ENCODE data around the gene SRPK2. TPM values are rescaled to one million over a fixed set of nuclear protein-coding genes. Genes with fewer than 3 reads are reported as not detected.

Gene SRPK2
- polyA plus RNA-seq, 1 of the 3 experiments (the other 2 are of a cell fraction): 15.4 TPM

DNA sequence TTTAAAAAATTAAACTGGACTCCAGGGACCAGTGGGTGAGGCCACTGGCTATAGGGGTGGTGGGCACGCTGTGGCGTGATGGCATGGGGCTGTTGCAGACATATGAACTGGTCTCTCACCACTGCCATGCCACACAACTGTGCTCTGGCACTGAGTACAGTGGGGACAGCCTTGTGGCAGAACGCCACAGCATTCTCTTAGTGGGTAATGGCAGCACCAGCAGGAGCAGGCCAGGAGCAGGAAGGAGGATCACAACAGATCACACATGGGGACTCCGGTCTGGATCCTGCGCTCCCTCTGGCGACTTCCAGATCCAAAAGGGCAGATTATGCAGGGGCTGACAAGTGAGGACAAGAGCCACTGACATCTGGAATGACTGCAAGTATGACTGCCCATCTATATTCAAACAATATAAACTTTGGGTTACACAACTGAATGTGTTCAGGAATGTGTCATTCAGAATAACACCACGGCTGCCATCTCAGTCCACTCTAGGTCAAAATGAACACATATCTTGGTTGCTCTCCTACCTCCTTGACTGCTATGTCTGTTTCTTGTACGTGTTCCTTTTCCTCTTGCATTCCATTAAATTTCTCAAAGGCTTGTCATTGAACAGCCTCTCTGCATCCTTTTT, 198.7 kb downstream of the SRPK2 start:
- Histone ChIP-seq H3K9me3 (no peaks in the 10 kb centered on the region), H3K4me3 (ENCODE audit: low read depth in 2 of 2, low read length in 1 of 2) (no peak overlapping the region), H3F3A (replicated peaks; ENCODE audit: insufficient read depth) (no peaks in the 10 kb centered on the region), H4K20me1 (ENCODE audit: insufficient read depth) (peaks cover 11% of the 10 kb centered on the region; the same call in 1 of the 2 replicates), H3K9ac (no peak overlapping the region), H3K4me1 (ENCODE audit: control insufficient read depth in 1 of 2, insufficient read depth in 2 of 2, low read depth in 1 of 2, low read length in 1 of 2) (peaks cover 0 to 7% of the 10 kb centered on the region in 2 experiments; a peak in 1 of 4 replicates), H3K79me2 (ENCODE audit: insufficient read depth) (peaks cover 2% of the 10 kb centered on the region), H2AFZ (ENCODE audit: low read depth) (no peak overlapping the region), H3K27ac (ENCODE audit: low read depth in 2 of 2, low read length in 1 of 2) (no peak overlapping the region), H3K36me3 (replicated peaks in 1 of 2; ENCODE audit: control insufficient read depth in 1 of 2, insufficient read depth in 2 of 2, low read length in 1 of 2) (peaks cover 0 to 11% of the 10 kb centered on the region in 2 experiments), H3K9me2 (no peaks in the 10 kb centered on the region), H3K27me3 (ENCODE audit: insufficient read depth) (no peaks in the 10 kb centered on the region), H3K4me2 (no peak overlapping the region)
- 98% methylated on average over 8 of the region's 8 CpGs for WGBS (ENCODE audit: low lambda C conversion rate)
- TF ChIP-seq RFX5 (IDR thresholded peaks at IDR 0.05; ENCODE audit: low read length): no peak
- TF ChIP-seq FOXM1 (IDR thresholded peaks at IDR 0.05; ENCODE audit: low read depth): no peak
- no peak for TF ChIP-seq YY1 (IDR thresholded peaks at IDR 0.05; ENCODE audit: low read depth)
- TF ChIP-seq JUND (IDR thresholded peaks at IDR 0.05): no peak
- TF ChIP-seq, protein P1, sequence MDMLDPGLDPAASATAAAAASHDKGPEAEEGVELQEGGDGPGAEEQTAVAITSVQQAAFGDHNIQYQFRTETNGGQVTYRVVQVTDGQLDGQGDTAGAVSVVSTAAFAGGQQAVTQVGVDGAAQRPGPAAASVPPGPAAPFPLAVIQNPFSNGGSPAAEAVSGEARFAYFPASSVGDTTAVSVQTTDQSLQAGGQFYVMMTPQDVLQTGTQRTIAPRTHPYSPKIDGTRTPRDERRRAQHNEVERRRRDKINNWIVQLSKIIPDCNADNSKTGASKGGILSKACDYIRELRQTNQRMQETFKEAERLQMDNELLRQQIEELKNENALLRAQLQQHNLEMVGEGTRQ (IDR thresholded peaks at IDR 0.05; ENCODE audit: borderline replicate concordance, low read depth, low read length): no peak
- no peak for TF ChIP-seq GATA2 (CRISPR knock-in tag; IDR thresholded peaks at IDR 0.05)
- no peak for TF ChIP-seq SIN3A (IDR thresholded peaks at IDR 0.05; ENCODE audit: borderline replicate concordance, low read depth, low read length)
- no peak for TF ChIP-seq NRF1 (IDR thresholded peaks at IDR 0.05; ENCODE audit: low read depth, low read length)
- no peak for TF ChIP-seq EZH2phosphoT487 (IDR thresholded peaks at IDR 0.05; ENCODE audit: borderline replicate concordance, low read depth)
- TF ChIP-seq GABPA (IDR thresholded peaks at IDR 0.05; ENCODE audit: low read depth): no peak
- no peak for TF ChIP-seq REST (IDR thresholded peaks at IDR 0.05; ENCODE audit: low read depth, low read length)
- TF ChIP-seq RAD21 (IDR thresholded peaks at IDR 0.05; ENCODE audit: low read length): no peak
- CTCF ChIA-PET: interaction anchor here (0.7 to 1.3 kb wide), 2 partner anchors 9 to 299 kb away, joined by 3 to 5 read pairs; no protein-coding TSS in a partner anchor
- POLR2A ChIA-PET: no interaction called here
- no peak for DNase-seq

DNA sequence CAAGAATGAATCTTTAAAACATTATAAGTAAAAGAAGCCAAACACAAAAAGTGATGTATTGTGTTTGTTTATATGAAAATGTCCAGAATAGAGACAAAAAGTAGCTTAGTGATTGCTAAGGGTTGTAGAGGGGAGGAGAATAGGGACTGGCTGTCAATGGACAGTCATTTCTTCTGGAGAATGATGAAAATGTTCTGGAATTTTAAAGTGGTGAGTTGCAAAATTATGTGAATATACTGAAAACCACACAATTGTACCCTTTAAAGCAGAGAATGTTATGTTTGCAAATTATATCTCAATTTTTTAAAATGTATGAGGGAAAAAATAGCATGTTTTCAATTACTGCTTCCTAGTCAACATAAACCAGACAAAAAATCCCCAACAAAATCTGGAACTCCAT, 200.5 kb downstream of the SRPK2 start:
- Histone ChIP-seq H3K27me3 (ENCODE audit: insufficient read depth) (no peaks in the 10 kb centered on the region), H3K4me2 (no peak overlapping the region), H4K20me1 (ENCODE audit: insufficient read depth) (peaks cover 11% of the 10 kb centered on the region; the same call in 1 of the 2 replicates), H3K36me3 (replicated peaks in 1 of 2; ENCODE audit: control insufficient read depth in 1 of 2, insufficient read depth in 2 of 2, low read length in 1 of 2) (peaks cover 0 to 12% of the 10 kb centered on the region in 2 experiments), H3K27ac (ENCODE audit: low read depth in 2 of 2, low read length in 1 of 2) (0 out of 4 replicates have a peak overlapping the region, but pooled peaks of 1 of the 2 experiments have one; percentile 5), H3F3A (replicated peaks; ENCODE audit: insufficient read depth) (no peaks in the 10 kb centered on the region), H3K79me2 (ENCODE audit: insufficient read depth) (peaks cover 4% of the 10 kb centered on the region), H3K9me3 (no peaks in the 10 kb centered on the region), H2AFZ (ENCODE audit: low read depth) (no peak overlapping the region), H3K9me2 (no peaks in the 10 kb centered on the region), H3K9ac (no peak overlapping the region), H3K4me1 (ENCODE audit: control insufficient read depth in 1 of 2, insufficient read depth in 2 of 2, low read depth in 1 of 2, low read length in 1 of 2) (peaks cover 0 to 7% of the 10 kb centered on the region in 2 experiments; a peak in 1 of 4 replicates), H3K4me3 (ENCODE audit: low read depth in 2 of 2, low read length in 1 of 2) (no peak overlapping the region)
- CTCF ChIA-PET: interaction anchor here (1.1 kb wide), 1 partner anchor 30 kb away, joined by 4 read pairs; no protein-coding TSS in a partner anchor
- POLR2A ChIA-PET: no interaction called here
- TF ChIP-seq GABPA (IDR thresholded peaks at IDR 0.05; ENCODE audit: low read depth) (no peak), NRF1 (IDR thresholded peaks at IDR 0.05; ENCODE audit: low read depth, low read length) (no peak), MEF2A (IDR thresholded peaks at IDR 0.05; ENCODE audit: borderline replicate concordance, low read depth) (no peak), MXI1 (IDR thresholded peaks at IDR 0.05; ENCODE audit: low read depth, low read length) (no peak), TAF1 (IDR thresholded peaks at IDR 0.05; ENCODE audit: borderline replicate concordance, low read depth, low read length) (no peak), CTCF (IDR thresholded peaks at IDR 0.05) (no peak), ELF1 (IDR thresholded peaks at IDR 0.05) (no peak), PBX3 (IDR thresholded peaks at IDR 0.05) (no peak), FOXJ3 (CRISPR knock-in tag; IDR thresholded peaks at IDR 0.05) (no peak)
- TF ChIP-seq, protein P1 (IDR thresholded peaks at IDR 0.05; ENCODE audit: borderline replicate concordance, low read depth, low read length): no peak
- no peak for DNase-seq

Measured in SK-N-SH (cell line).